Loucy (cell line): Measurements from ENCODE around the gene CEP131.

Experiments used
- H2AFZ ChIP-seq: fragments of 200-600 bp; sonication (generic); 2 replicates; pipeline ENCODE4 v1.6.0; 2016; ENCODE audit warnings: antibody characterized with exemption, mild to moderate bottlenecking, low read length, moderate library complexity
- H3F3A ChIP-seq: fragments of 200-600 bp; 2 replicates; pipeline ENCODE4 v1.6.0; 2016; ENCODE audit warnings: antibody characterized with exemption, low read depth, mild to moderate bottlenecking
- H3K27me3 ChIP-seq: fragments of 200-600 bp; sonication (generic); 2 replicates; pipeline ENCODE4 v1.6.1; 2014; ENCODE audit warnings: low read length, mild to moderate bottlenecking; ENCODE audit not compliant: insufficient read depth, poor library complexity, severe bottlenecking
- H3K36me3 ChIP-seq: fragments of 200-600 bp; sonication (generic); 2 replicates; pipeline ENCODE4 v1.6.1; 2016; ENCODE audit warnings: low read length; ENCODE audit not compliant: insufficient read depth
- H3K4me1 ChIP-seq: fragments of 200-600 bp; sonication (generic); 2 replicates; pipeline ENCODE4 v1.5.1; 2014; ENCODE audit warnings: low read length, mild to moderate bottlenecking; ENCODE audit not compliant: insufficient read depth, poor library complexity, severe bottlenecking
- H3K4me2 ChIP-seq: fragments of 200-600 bp; sonication (generic); 2 replicates; pipeline ENCODE4 v1.6.0; 2014; ENCODE audit warnings: antibody characterized with exemption, low read length, low read depth, mild to moderate bottlenecking; ENCODE audit not compliant: poor library complexity, severe bottlenecking
- H3K4me3 ChIP-seq: fragments of 200-600 bp; sonication (generic); 2 replicates; pipeline ENCODE4 v1.5.1; 2014; ENCODE audit warnings: low read length, mild to moderate bottlenecking, mixed read lengths; ENCODE audit not compliant: poor library complexity, severe bottlenecking
- H3K79me2 ChIP-seq: fragments of 200-600 bp; sonication (generic); 2 replicates; pipeline ENCODE4 v1.6.1; 2014; ENCODE audit warnings: low read length; ENCODE audit not compliant: insufficient read depth
- H3K9ac ChIP-seq: fragments of 200-600 bp; sonication (generic); 2 replicates; pipeline ENCODE4 v1.6.0; 2014; ENCODE audit warnings: mild to moderate bottlenecking, low read depth, low read length, moderate library complexity; ENCODE audit not compliant: poor library complexity, severe bottlenecking
- H3K9me2 ChIP-seq: fragments of 200-600 bp; sonication (generic); replicated peaks from 2 replicates; pipeline ENCODE4 v1.6.1; 2016; ENCODE audit warnings: low read depth, low read length, mixed read lengths
- H3K9me3 ChIP-seq: fragments of 200-600 bp; sonication (generic); 2 replicates; pipeline ENCODE4 v1.6.1; 2014; ENCODE audit warnings: mild to moderate bottlenecking, antibody characterized with exemption, low read length, low read depth; ENCODE audit not compliant: insufficient read depth
- H4K20me1 ChIP-seq: fragments of 200-600 bp; sonication (generic); 2 replicates; pipeline ENCODE4 v1.6.0; 2014; ENCODE audit warnings: antibody characterized with exemption, low read length, mild to moderate bottlenecking; ENCODE audit not compliant: insufficient read depth, poor library complexity, severe bottlenecking
- EZH2phosphoT487 ChIP-seq: fragments of 200-600 bp; IDR thresholded peaks from 2 replicates; pipeline ENCODE4 v1.6.1; 2018; ENCODE audit warnings: antibody characterized with exemption, mild to moderate bottlenecking, moderate library complexity, borderline replicate concordance
- TF ChIP-seq, protein P1 (sequence below): fragments of 200-600 bp; sonication (generic); conservative IDR thresholded peaks from 2 replicates; pipeline ENCODE4 v1.5.1; 2014; ENCODE audit warnings: mild to moderate bottlenecking, antibody characterized with exemption, low read length

CEP131 gene

DNA sequence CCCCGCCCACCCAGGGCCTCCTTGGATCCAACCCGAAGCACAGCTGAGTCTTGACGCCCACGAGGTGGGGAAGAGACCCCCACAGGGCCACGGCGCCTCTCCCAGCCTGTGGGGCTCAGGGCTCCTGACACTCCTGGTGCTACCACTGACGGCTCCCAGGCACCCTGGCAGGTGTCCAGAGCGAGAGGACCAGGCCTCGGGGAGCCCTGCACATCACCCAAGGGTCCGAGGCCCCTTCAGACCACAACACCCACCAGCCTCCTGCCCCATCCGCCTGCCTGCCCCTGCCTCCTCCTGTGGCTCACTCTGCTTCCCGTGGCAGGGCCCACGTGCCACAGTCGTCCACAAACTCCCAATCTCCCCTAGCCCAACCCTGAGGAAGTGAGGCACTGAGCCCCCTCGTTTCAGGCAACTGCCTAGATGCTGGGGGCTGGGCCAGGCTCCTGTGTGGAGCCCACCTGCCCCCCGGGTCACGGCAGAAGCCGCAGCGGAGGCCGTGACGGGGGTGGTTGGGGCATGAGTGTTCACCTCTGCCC lies 28.5 kb downstream of the CEP131 start:
- Histone ChIP-seq H4K20me1 (no peaks in the 10 kb centered on the region), H3K4me1 (peaks cover 10% of the 10 kb centered on the region), H3K79me2 (no peaks in the 10 kb centered on the region), H3K27me3 (no peaks in the 10 kb centered on the region), H3K4me2 (no peak overlapping the region), H3K36me3 (peaks cover 23% of the 10 kb centered on the region; the same call in 1 of the 2 replicates), H3K9me2 (no peaks in the 10 kb centered on the region), H3K9me3 (no peaks in the 10 kb centered on the region), H3K9ac (no peak overlapping the region), H3K4me3 (no peak overlapping the region), H3F3A (no peaks in the 10 kb centered on the region), H2AFZ (no peak overlapping the region)
- TF ChIP-seq, protein P1, sequence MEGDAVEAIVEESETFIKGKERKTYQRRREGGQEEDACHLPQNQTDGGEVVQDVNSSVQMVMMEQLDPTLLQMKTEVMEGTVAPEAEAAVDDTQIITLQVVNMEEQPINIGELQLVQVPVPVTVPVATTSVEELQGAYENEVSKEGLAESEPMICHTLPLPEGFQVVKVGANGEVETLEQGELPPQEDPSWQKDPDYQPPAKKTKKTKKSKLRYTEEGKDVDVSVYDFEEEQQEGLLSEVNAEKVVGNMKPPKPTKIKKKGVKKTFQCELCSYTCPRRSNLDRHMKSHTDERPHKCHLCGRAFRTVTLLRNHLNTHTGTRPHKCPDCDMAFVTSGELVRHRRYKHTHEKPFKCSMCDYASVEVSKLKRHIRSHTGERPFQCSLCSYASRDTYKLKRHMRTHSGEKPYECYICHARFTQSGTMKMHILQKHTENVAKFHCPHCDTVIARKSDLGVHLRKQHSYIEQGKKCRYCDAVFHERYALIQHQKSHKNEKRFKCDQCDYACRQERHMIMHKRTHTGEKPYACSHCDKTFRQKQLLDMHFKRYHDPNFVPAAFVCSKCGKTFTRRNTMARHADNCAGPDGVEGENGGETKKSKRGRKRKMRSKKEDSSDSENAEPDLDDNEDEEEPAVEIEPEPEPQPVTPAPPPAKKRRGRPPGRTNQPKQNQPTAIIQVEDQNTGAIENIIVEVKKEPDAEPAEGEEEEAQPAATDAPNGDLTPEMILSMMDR, result no peak
- TF ChIP-seq EZH2phosphoT487, result no peak

GRCh38 chr17:81193470-81194224 lies 29.1 kb downstream of the CEP131 start:
- no peak overlapping the region for H3K4me3 ChIP-seq
- no peak overlapping the region for H3K9ac ChIP-seq
- TF ChIP-seq, protein P1, result no peak
- no peak for TF ChIP-seq EZH2phosphoT487
- H3K4me1 ChIP-seq, result peaks cover 10% of the 10 kb centered on the region
- H3K4me2 ChIP-seq, result no peak overlapping the region
- H3F3A ChIP-seq, result no peaks in the 10 kb centered on the region
- no peaks in the 10 kb centered on the region for H3K79me2 ChIP-seq
- no peaks in the 10 kb centered on the region for H3K9me2 ChIP-seq
- H3K27me3 ChIP-seq, result no peaks in the 10 kb centered on the region
- no peaks in the 10 kb centered on the region for H4K20me1 ChIP-seq
- peaks cover 16% of the 10 kb centered on the region; the same call in 1 of the 2 replicates for H3K36me3 ChIP-seq
- no peaks in the 10 kb centered on the region for H3K9me3 ChIP-seq
- H2AFZ ChIP-seq, result no peak overlapping the region

DNA sequence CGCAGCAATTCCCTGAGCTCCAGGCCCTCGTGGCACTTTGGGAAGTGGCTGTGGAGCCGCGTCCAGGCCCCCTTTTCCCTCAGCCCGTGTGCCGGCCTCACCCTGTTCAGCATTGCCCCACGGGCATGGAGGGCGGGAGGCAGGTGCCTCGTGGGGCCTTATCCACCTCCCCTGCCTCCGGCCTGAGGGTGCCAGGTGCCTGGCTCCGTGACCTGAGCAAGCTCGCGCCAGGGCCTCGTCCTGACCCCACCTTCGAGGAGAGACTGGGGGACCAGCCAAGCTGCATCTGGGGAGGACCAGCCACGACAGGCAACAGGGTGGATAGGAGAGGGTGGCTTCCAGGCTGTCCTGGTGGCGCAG lies 29.7 kb downstream of the CEP131 start:
- Histone ChIP-seq H3K9ac (no peak overlapping the region), H3K4me2 (no peak overlapping the region), H3F3A (no peaks in the 10 kb centered on the region), H2AFZ (no peak overlapping the region), H3K4me1 (peaks cover 10% of the 10 kb centered on the region), H3K9me2 (no peaks in the 10 kb centered on the region), H3K9me3 (no peaks in the 10 kb centered on the region), H3K27me3 (no peaks in the 10 kb centered on the region), H3K4me3 (no peak overlapping the region), H4K20me1 (no peaks in the 10 kb centered on the region), H3K79me2 (no peaks in the 10 kb centered on the region), H3K36me3 (peaks cover 14% of the 10 kb centered on the region; the same call in 1 of the 2 replicates)
- TF ChIP-seq EZH2phosphoT487, result no peak
- TF ChIP-seq, protein P1, result no peak
